Hematopoietic multipotent progenitor cell treated with erythropoietin and hydrocortisone succinate and interleukin-3 and kit ligand, for 15 days (in vitro differentiated cells): Measurements from ENCODE around the gene LETMD1.

Source experiments
- DNase-seq: peaks from one replicate; pipeline ENCODE4 v3.0.0-alpha.2; 2015; ENCODE audit warnings: low spot score

Gene LETMD1

DNA sequence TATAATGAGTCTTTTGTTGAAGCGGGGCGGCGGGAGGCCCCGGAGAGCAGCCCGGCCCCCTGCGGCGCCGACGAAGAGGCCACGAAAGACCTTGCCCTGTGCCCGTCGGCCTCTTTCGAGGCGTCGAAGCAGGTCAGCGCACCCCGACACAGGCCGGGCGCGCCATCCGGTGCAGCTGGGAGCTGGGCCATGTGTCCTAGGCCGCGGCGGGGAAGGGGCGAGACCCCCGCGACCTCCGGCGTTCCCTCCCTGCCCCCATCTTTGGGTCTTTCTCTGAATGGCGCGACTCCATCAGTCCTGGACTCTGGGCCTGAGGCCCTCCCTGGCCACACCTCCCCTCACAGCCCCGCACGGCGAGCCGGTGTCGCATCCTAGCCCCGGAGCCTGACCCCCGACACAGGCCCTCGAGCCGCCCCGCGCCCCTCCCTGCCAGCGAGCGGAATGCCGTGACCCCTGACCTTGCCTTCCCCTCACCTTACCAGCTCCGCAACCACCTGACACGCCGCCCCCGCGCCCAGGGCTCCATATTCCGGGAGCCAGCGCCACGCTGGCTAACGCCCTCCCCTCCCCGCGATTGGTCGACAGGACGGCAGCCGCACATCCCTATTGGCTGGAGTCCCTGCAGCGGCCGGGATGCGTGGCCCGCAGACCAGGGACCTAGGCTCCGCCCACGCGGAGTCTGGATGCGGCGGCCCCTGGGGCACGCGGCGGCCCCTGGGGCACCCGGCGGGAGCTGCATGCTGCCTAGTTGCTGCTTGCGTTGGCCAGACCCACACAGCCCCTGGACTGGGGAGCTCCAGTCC is 22.1 kb upstream of the LETMD1 start, which contains the start of gene SLC11A2:
Gene SLC11A2 (minus strand): TSS at position 549 of the 803 bp plus-strand sequence. CDS start 15,656 bp downstream, outside the sequence.
- DNase-seq, result peak; percentile 97

DNA sequence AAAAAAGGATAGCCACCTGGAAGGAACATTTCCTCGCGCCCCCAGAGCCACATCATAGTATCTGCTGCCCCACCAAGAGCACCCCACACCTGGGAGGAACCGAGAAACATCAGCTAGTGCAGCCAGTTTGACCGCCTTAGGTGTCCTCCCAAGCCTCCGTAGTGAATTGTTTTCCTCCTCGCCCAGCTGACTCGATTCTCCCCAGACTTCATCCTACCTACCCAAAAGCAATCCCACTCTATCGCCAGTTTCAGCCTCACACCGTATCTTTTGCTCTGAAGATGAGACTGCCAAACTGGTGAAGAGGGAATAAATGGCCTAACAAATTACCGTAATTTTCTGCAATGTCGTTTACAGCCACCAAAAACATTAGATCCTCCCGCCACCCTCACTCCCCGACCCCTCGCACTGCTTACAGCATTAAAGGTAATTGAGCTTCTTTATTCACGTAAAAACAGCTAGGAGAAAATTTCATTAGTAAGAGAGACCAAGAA is 20.7 kb upstream of the LETMD1 start:
- DNase-seq, result no peak

DNA sequence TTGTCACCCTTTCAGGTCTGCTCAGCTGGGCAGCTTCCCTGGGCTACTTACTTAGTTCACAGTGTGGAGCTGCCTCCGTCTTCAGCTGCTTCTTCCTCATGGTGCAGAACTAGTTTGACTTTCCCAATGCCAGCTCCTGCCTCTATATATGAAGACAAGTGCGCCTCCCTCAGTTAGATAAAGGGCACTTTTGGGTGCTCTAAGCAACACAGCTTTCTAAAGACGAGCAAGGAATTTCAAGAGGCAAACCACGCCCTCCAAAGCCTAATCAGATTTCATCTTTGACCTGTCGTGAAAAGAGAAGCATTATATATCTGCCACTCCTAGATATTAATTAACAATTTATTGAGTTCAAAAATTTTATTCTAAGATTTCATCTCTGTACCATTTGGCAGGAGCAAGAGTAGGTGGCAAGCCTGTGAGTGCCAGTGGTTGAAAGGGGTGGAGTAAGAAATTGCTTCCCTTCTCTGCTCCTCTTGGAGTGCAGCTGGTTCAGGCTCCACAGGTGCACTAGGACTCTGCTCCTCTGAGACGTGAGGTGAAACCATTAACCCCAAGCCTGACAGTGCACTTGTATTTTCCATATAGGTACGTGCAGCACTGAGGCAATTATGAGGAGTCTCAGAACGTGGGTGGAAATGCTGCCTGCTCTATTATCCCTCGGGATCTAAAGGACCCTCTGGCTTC is 19.9 kb upstream of the LETMD1 start:
- peak; percentile 83 for DNase-seq

DNA sequence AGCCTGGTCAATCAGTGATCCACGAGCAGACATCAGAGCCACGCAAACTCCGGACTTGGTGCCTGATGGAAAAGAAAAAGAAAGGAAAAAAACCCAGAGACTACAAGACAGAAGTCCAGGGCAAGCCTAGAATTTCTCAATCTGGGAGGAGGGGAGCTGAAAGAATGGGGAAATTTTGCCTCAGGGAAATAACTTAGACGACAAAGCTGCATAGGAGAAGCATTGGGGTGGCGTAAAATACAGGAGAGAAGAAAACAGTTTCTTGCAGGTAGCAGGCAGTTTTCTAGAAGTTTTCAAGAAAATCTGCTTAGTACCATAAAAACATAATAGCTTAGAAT is 19.3 kb upstream of the LETMD1 start:
- no peak for DNase-seq

DNA sequence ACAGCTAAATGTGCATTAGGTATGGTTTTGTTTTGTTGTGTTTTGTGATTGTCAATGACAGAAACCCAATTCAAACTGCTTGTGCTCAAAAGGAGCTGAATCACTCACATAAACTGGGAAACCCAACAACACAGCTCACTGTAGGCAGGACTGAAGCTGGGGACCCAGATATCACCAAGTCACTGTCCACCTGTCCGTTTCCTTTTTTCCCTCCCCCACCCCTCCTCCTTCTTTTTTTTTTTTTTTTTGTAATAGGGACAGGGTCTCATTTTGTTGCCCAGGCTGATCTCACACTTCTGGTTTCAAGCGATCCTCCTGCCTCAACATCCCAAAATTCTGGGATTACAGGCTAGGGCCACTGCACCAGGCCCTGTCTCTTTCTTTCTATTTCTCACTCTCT is 15.1 kb upstream of the LETMD1 start:
- DNase-seq, result no peak

DNA sequence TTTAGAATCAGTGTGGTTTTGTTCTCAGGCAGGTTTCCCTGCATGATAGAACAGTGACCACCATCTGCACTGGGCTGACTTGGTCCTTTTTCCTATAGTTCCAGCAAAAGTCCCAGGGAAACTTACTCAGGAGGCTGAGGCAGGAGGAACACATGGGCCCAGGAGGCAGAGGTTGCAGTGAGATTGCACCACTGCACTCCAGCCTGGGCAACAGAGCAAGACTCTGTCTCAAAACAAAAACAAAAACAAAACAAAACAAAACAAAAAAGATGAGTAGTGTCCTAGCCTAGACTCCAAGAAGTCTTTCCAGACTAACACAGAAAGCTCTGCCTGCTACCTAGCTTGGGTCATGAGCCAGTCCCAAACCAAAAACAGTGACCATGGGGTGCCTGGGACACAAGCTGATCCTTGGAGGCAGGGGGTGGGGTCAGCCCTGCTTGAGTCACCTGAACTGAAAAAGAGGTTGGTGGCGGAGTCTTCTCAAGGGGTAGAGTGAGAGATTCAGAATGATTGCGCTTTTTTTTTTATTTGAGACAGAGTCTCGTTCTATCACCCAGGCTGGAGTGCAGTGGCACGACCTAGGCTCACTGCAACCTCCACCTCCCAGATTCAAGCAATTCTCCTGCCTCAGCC is 14.6 kb upstream of the LETMD1 start:
- no peak for DNase-seq

GRCh38 chr12:51036279-51036678 is 11.8 kb upstream of the LETMD1 start:
- DNase-seq, result no peak

GRCh38 chr12:51048661-51049251 is 629 bp downstream of the LETMD1 start:
- DNase-seq, result peak; percentile 17

DNA sequence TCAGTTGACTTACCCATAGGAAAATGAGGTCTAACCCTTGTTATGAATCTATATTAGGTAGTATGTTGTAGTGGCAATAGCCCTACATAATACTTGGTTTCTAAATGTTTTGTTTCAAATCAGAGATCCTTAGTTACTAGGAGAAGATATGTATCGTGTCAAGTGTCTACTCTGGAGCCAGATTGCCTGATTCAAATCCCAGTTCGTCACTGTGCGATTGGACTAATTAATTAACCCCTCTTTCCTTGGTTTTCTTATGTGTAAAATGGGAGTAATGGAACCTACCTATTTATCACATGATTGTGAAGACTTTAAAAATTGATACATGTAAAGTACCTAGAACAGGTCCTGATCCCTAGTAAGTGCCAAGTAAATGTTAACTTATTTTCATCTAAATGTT is 1.4 kb downstream of the LETMD1 start:
- no peak for DNase-seq

DNA sequence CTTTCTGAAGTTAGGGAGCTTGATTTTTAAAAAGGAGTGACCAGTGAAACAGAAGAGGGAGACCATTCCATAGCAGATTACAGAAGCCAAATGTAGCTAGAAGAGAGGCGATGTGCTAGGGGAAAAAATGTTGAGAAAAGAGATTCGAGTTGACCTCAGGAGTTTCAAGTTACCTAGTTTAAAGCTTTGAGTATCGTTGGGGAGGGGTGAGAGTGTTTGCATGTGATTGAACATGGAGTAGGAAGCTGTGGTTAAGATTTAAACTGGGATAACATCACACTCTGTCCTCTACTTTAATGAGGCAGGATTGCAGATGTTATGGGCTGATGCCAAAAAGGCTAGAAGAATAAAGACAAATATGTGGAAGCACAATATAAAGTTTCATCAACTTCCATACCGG is 3.7 kb downstream of the LETMD1 start:
- no peak for DNase-seq

GRCh38 chr12:51055060-51055459 is 6.9 kb downstream of the LETMD1 start:
- DNase-seq, result no peak

DNA sequence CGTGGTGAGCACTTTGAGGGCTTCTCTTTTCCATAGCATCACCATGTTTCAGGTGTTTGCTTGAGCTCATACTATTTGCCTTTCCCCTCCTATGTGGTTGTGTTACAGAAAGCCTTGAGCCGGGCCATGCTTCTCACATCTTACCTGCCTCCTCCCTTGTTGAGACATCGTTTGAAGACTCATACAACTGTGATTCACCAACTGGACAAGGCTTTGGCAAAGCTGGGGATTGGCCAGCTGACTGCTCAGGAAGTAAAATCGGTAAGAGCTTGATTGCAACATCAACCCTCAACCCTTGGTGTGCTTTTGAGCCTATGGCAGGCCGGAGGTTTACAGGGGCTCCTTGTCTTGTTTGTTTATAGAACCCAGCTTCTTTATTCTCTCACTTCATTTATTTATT is 8.1 kb downstream of the LETMD1 start:
- no peak for DNase-seq

DNA sequence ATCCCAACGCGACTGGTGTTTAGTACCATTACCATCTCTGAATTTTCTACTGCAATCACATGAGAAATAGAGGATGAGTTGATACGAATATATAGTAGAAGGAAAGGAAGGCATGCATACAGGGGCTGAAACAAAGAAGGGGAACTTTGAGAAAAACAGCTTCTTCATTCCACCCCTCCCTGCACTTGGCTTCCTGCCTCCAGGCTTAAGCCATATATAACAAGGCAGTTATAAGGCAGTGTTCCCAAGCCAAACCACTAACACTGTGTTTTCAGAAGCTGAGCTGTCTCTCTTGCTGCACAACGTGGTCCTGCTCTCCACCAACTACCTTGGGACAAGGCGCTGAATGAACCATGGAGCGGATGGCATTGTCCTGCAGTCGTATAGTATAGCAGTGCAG is 11.0 kb downstream of the LETMD1 start:
- DNase-seq, result no peak

DNA sequence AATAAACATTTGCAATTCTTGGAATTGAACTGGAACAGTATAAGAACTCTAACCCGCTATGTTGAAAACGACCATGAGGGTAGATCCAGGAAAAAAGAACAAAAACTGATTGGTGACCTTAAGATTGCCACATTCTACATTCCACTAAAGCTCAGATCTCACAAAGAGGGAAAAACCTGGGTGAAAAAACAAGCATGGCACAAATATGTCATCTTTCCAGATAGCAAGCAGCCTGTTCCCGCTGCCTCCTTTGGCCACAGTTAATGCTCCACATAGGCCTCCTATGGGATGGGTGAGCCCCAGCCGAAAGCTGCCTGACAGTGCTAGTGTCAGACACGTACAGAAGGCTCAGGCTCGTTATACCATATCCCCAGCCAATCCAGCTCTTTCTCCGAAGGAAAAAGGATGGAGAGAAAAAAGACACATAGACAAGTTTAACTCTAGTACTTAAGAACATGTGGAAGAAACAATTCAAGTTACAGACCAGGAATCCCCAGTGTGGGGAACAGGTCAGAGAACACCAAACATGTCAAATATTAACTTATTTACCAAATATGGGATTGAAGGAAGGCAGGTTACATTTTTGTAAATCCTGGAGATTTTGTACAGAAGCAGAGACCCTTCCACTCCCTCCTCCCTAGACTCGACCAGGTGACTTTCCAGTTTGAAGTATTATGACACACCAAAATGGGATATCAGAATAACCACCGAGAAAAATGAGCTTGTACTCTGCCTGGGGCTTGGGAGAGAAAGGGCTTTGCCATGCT is 14.7 kb downstream of the LETMD1 start:
- no peak for DNase-seq

DNA sequence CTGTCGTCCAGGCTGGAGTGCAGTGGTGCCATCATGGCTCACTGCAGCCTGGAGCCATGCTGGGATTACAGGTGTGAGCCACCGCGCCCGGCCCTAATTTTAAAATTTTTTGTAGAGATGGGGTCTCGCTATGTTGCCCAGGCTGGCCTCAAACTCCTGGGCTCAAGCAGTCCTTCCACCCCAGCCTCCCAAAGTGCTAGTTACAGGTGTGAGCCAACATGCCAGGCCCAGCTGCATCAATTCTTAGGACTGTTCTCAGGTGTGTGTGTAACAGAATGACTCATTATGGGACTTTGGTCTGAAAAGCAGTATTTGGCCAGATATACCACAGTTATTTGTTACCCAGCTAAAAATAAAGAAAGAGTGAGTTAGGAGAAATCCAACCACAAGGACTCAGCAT is 17.4 kb downstream of the LETMD1 start:
- no peak for DNase-seq

GRCh38 chr12:51067229-51067628 is 19.1 kb downstream of the LETMD1 start:
- DNase-seq, result no peak

DNA sequence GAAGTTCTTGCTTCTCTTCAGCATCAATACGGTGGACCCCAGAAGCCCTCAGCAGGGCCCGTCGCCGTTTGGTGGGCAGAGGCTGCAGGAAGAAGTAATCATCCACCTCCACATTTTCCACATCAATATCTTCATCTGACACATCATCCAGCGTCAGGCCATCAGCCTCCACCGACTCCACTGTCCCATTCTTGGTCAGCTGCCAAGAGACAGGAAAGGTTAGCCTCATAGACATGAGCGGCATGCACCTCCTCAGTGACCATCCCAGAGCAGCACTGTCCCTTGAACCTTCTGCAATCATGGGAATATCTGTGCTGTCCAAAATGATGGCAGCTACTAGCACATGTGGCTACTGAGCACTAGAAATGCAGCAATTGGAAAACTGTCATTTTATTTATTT is 19.6 kb downstream of the LETMD1 start:
- no peak for DNase-seq

GRCh38 chr12:51070004-51070403 is 21.9 kb downstream of the LETMD1 start:
- no peak for DNase-seq

DNA sequence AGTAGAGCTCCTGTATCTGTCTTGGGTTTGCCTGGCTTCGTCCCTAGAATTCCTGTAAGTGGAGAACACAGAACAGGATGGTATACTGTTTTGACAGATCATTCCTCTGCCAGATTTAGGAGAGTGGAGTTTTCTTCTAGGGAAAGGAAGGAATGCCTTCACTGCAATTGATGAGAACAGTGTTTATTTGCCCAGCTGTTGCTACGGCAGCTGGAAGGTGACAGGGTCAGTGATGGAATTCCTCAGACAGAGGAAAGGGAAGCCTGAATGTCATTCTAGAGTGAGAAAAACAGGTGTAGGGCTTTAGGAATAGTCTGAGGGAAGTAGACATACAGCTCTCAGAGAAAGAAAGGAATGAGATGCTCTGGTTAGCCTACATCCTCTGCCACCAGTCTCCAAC is 23.5 kb downstream of the LETMD1 start:
- no peak for DNase-seq

GRCh38 chr12:51075390-51075789 is 27.3 kb downstream of the LETMD1 start:
- no peak for DNase-seq

- no peak for DNase-seq
Observed at GRCh38 chr12:51076236-51076930, 28.3 kb downstream of the LETMD1 start.
